ENCODE results near the gene MICAL3.

DNA sequence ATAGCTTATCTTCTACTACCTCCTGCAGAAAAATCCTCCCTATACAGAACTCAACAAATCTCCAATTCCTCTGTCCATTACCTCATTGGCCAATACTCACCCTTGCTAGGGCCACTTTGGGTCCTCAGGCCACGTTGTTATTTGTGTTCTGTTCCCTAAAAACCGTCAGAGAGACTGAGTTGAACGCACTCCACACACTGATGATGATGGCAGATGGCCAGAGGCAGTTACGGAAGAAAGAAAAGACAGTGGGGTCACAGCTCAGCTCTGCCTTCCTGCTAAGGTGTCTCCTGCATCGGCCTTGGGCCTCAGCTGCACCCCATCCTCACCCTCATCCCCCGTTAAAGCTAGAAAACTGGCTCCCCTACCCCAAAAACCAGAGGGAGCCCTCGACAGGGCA, 66.2 kb downstream of the MICAL3 start:
- TF ChIP-seq, protein P1, sequence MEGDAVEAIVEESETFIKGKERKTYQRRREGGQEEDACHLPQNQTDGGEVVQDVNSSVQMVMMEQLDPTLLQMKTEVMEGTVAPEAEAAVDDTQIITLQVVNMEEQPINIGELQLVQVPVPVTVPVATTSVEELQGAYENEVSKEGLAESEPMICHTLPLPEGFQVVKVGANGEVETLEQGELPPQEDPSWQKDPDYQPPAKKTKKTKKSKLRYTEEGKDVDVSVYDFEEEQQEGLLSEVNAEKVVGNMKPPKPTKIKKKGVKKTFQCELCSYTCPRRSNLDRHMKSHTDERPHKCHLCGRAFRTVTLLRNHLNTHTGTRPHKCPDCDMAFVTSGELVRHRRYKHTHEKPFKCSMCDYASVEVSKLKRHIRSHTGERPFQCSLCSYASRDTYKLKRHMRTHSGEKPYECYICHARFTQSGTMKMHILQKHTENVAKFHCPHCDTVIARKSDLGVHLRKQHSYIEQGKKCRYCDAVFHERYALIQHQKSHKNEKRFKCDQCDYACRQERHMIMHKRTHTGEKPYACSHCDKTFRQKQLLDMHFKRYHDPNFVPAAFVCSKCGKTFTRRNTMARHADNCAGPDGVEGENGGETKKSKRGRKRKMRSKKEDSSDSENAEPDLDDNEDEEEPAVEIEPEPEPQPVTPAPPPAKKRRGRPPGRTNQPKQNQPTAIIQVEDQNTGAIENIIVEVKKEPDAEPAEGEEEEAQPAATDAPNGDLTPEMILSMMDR (IDR thresholded peaks at IDR 0.05) = no peak
- TF ChIP-seq ZFX (IDR thresholded peaks at IDR 0.05; ENCODE audit: borderline replicate concordance) = no peak
